Measurements from ENCODE around the gene TLE7.

The TLE7 gene

GRCh38 chr16:71476457-71477124 is 34.7 kb upstream of the TLE7 start:
- TF ChIP-seq REST (IDR thresholded peaks at IDR 0.05; ENCODE audit: insufficient read depth in 1 of 2, low read depth in 2 of 2, low read length in 2 of 2) (no peak), POLR2AphosphoS5 (IDR thresholded peaks at IDR 0.05; ENCODE audit: low read depth, low read length) (no peak), SIN3A (IDR thresholded peaks at IDR 0.05; ENCODE audit: borderline replicate concordance, insufficient read depth, low read length) (no peak), TAF1 (IDR thresholded peaks at IDR 0.05; ENCODE audit: borderline replicate concordance, insufficient read depth, low read length) (no peak), FOXP2 (optimal IDR thresholded peaks at IDR 0.05; ENCODE audit: borderline replicate concordance, extremely low read depth, extremely low read length, insufficient read depth) (no peak)

DNA sequence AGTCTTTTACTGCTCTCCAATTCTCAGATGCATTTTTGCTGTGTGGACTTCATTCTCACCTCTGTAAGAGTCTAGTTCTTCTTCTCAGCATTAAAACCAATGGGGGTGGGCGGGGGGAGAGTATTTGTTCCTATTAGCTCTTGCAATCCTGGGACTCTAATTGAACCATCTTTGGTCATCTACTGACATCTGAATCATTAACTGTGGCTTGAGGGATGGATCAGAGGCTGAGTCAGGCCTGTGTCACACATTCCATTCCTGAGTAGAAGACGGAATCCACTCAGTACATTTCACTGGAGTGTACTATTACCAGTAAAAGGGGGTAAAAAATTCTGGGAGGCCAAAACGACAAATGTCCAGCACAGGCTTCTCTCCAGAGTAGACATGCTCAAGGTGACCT is 33.0 kb upstream of the TLE7 start:
- TF ChIP-seq TAF1 (IDR thresholded peaks at IDR 0.05; ENCODE audit: borderline replicate concordance, insufficient read depth, low read length) (no peak), POLR2AphosphoS5 (IDR thresholded peaks at IDR 0.05; ENCODE audit: low read depth, low read length) (no peak), FOXP2 (optimal IDR thresholded peaks at IDR 0.05; ENCODE audit: borderline replicate concordance, extremely low read depth, extremely low read length, insufficient read depth) (no peak), REST (IDR thresholded peaks at IDR 0.05; ENCODE audit: insufficient read depth in 1 of 2, low read depth in 2 of 2, low read length in 2 of 2) (no peak), SIN3A (IDR thresholded peaks at IDR 0.05; ENCODE audit: borderline replicate concordance, insufficient read depth, low read length) (no peak)

- no peak for TF ChIP-seq SIN3A (IDR thresholded peaks at IDR 0.05; ENCODE audit: borderline replicate concordance, insufficient read depth, low read length)
These were observed 32.0 kb upstream of the TLE7 start for GRCh38 chr16:71473891-71474290.

GRCh38 chr16:71472931-71473330 is 31.1 kb upstream of the TLE7 start:
- TF ChIP-seq TAF1 (IDR thresholded peaks at IDR 0.05; ENCODE audit: borderline replicate concordance, insufficient read depth, low read length) (no peak), SIN3A (IDR thresholded peaks at IDR 0.05; ENCODE audit: borderline replicate concordance, insufficient read depth, low read length) (no peak), REST (IDR thresholded peaks at IDR 0.05; ENCODE audit: insufficient read depth in 1 of 2, low read depth in 2 of 2, low read length in 2 of 2) (no peak), POLR2AphosphoS5 (IDR thresholded peaks at IDR 0.05; ENCODE audit: low read depth, low read length) (no peak), FOXP2 (optimal IDR thresholded peaks at IDR 0.05; ENCODE audit: borderline replicate concordance, extremely low read depth, extremely low read length, insufficient read depth) (no peak)

DNA sequence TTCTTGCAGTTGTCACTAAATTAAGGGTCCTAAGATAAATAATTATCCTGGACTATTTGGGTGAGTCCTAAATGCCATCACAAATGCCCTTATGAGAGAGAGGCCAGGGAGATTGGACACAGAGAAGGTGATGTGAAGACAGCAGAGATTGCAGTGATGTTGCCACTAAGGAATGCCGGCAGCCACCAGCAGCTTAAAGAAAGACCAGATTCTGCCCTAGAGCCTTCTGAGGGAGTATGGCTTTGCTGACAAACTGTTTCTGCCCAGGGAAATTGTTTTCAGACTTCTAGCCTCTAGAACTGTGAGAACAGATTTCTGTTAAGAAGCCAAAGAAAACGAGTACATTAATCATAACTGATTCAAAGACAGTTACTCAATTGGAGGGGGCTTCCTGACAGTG is 30.2 kb upstream of the TLE7 start:
- TF ChIP-seq TAF1 (IDR thresholded peaks at IDR 0.05; ENCODE audit: borderline replicate concordance, insufficient read depth, low read length): no peak
- no peak for TF ChIP-seq REST (IDR thresholded peaks at IDR 0.05; ENCODE audit: insufficient read depth in 1 of 2, low read depth in 2 of 2, low read length in 2 of 2)
- no peak for TF ChIP-seq FOXP2 (optimal IDR thresholded peaks at IDR 0.05; ENCODE audit: borderline replicate concordance, extremely low read depth, extremely low read length, insufficient read depth)
- TF ChIP-seq POLR2AphosphoS5 (IDR thresholded peaks at IDR 0.05; ENCODE audit: low read depth, low read length): no peak
- no peak for TF ChIP-seq SIN3A (IDR thresholded peaks at IDR 0.05; ENCODE audit: borderline replicate concordance, insufficient read depth, low read length)

Measured in PFSK-1 (cell line).